CD14-positive monocyte (primary cell): ENCODE data around the gene CERK. TPM values are rescaled to one million over a fixed set of nuclear protein-coding genes. Genes with fewer than 3 reads are reported as not detected.

ENCODE experiments used
- DNase-seq, 3 donors: peaks; one replicate each; pipeline ENCODE4 v3.0.0-alpha.2; 2011 to 2022
- H2AFZ ChIP-seq: 2 replicates; pipeline ENCODE4 v1.6.0; 2012; ENCODE audit warnings: mild to moderate bottlenecking, low read depth, low read length, inconsistent platforms; ENCODE audit not compliant: insufficient read depth, poor library complexity, severe bottlenecking
- H3K27ac ChIP-seq, 2 donors: 1 replicate in 1 of 2; 2 replicates in 1 of 2; pipeline ENCODE4 v1.5.1; 2012 to 2013; ENCODE audit warnings: low read length in 2 of 2, control low read depth in 1 of 2, inconsistent platforms in 1 of 2, low read depth in 1 of 2, mild to moderate bottlenecking in 1 of 2
- H3K27me3 ChIP-seq, 2 donors: one replicate each; pipeline versions ENCODE4 v1.6.0 to v1.6.1; 2011 to 2013; ENCODE audit warnings: low read length in 2 of 2; ENCODE audit not compliant: control insufficient read depth in 2 of 2, insufficient read depth in 2 of 2
- H3K36me3 ChIP-seq, 2 donors: replicated peaks in 1 of 2; 1 replicate in 1 of 2; 2 replicates in 1 of 2; pipeline versions ENCODE4 v1.5.1 to v1.6.1; 2012 to 2013; ENCODE audit warnings: low read length in 2 of 2, control low read depth in 1 of 2, inconsistent platforms in 1 of 2, mild to moderate bottlenecking in 1 of 2; ENCODE audit not compliant: insufficient read depth in 2 of 2, control insufficient read depth in 1 of 2
- H3K4me1 ChIP-seq, 2 donors: 1 replicate in 1 of 2; 2 replicates in 1 of 2; pipeline versions ENCODE4 v1.5.1 to v1.6.1; 2012 to 2013; ENCODE audit warnings: low read length in 2 of 2, control low read depth in 1 of 2, inconsistent platforms in 1 of 2, mild to moderate bottlenecking in 1 of 2, moderate library complexity in 1 of 2; ENCODE audit not compliant: insufficient read depth in 2 of 2, control insufficient read depth in 1 of 2
- H3K4me2 ChIP-seq: replicated peaks from 2 replicates; pipeline ENCODE3; 2012; ENCODE audit warnings: low read length, moderate library complexity, mild to moderate bottlenecking; ENCODE audit not compliant: poor library complexity, severe bottlenecking; ENCODE audit errors: extremely low read depth
- H3K4me3 ChIP-seq, 3 experiments: fragments of 200-600 bp in 1 of 3; sonication (generic) in 1 of 3; replicated peaks in 1 of 3; 1 replicate in 2 of 3; 2 replicates in 1 of 3; pipeline ENCODE4 v1.5.1; 2011 to 2013; ENCODE audit warnings: low read length in 3 of 3, mild to moderate bottlenecking in 3 of 3, control low read depth in 2 of 3, low read depth in 2 of 3, inconsistent platforms in 1 of 3, moderate library complexity in 1 of 3
- H3K79me2 ChIP-seq: 2 replicates; pipeline ENCODE4 v1.6.0; 2012; ENCODE audit warnings: mild to moderate bottlenecking, control low read depth, inconsistent platforms, low read length, moderate library complexity; ENCODE audit not compliant: insufficient read depth
- H3K9ac ChIP-seq: 2 replicates; pipeline ENCODE4 v1.6.0; 2017; ENCODE audit warnings: low read length, mild to moderate bottlenecking; ENCODE audit not compliant: insufficient read depth, poor library complexity, severe bottlenecking
- H3K9me3 ChIP-seq, 2 donors: replicated peaks in 1 of 2; 1 replicate in 1 of 2; 2 replicates in 1 of 2; pipeline versions ENCODE4 v1.5.1 to v1.6.1; 2012 to 2013; ENCODE audit warnings: low read length in 2 of 2, control low read depth in 1 of 2; ENCODE audit not compliant: control insufficient read depth in 1 of 2, insufficient read depth in 1 of 2
- H4K20me1 ChIP-seq: 2 replicates; pipeline ENCODE4 v1.6.0; 2012; ENCODE audit warnings: mild to moderate bottlenecking, low read length, control low read depth, moderate library complexity; ENCODE audit not compliant: insufficient read depth
- H3K27ac Mint-ChIP-seq, 7 donors: one replicate each; pipeline ENCODE4 v1.8.0; 2020; ENCODE audit warnings: mild to moderate bottlenecking in 7 of 7, mixed read lengths in 7 of 7, moderate library complexity in 6 of 7, inconsistent platforms in 2 of 7
- H3K27me3 Mint-ChIP-seq, 3 donors: one replicate each; pipeline ENCODE4 v1.8.0; 2021 to 2022; ENCODE audit warnings: low read depth in 3 of 3, mild to moderate bottlenecking in 3 of 3, mixed read lengths in 3 of 3, moderate library complexity in 3 of 3, inconsistent platforms in 1 of 3
- H3K36me3 Mint-ChIP-seq, 2 donors: one replicate each; pipeline ENCODE4 v1.8.0; 2020; ENCODE audit warnings: mixed read lengths in 2 of 2, inconsistent platforms in 1 of 2, mild to moderate bottlenecking in 1 of 2
- H3K4me1 Mint-ChIP-seq: one replicate; pipeline ENCODE4 v1.8.0; 2020; ENCODE audit warnings: mild to moderate bottlenecking, mixed read lengths
- H3K4me3 Mint-ChIP-seq, 2 donors: one replicate each; pipeline ENCODE4 v1.8.0; 2020; ENCODE audit warnings: mild to moderate bottlenecking in 2 of 2, mixed read lengths in 2 of 2, moderate library complexity in 1 of 2
- H3K9me3 Mint-ChIP-seq, 7 donors: one replicate each; pipeline ENCODE4 v1.8.0; 2020 to 2022; ENCODE audit warnings: mixed read lengths in 7 of 7, mild to moderate bottlenecking in 6 of 7, moderate library complexity in 6 of 7, inconsistent platforms in 2 of 7
- WGBS: methylation state at CpG from one replicate; pipeline ENCODE4 v1.1.5; 2013; ENCODE audit warnings: missing lambda C conversion rate; ENCODE audit not compliant: insufficient coverage; 5-methylcytosine and 5-hydroxymethylcytosine counted together
- intact Hi-C, 2 donors: fragments of 100-400 bp; cut with micrococcal nuclease; formaldehyde crosslinking; loops; one replicate each; pipeline versions ENCODE4 v1.15.0 to v1.15.1; 2023
- polyA plus RNA-seq, 3 donors: library from polyadenylated mRNA; depleted of rRNA in 1 of 3; unstranded in 2 of 3; stranded (reverse) in 1 of 3; fragments of 300-500 nt in 2 of 3; fragments of >200 nt in 1 of 3; fragmentation: Illumina TruSeq in 2 of 3; gene quantifications; 1 replicate in 2 of 3; 2 replicates in 1 of 3; pipeline ENCODE4 v1.2.3, GENCODE V29; 2012 to 2021
- TF ChIP-seq, protein P1 (sequence below): fragments of 200-600 bp; IDR thresholded peaks from one replicate; pipeline ENCODE4 v1.8.0; 2022; ENCODE audit warnings: antibody characterized with exemption, mild to moderate bottlenecking

The CERK gene
- polyA plus RNA-seq, 3 donors, result 22.4 to 40.2 (median 24.5) TPM

GRCh38 chr22:46770726-46771125 lies 32.7 kb upstream of the CERK start:
- H3K4me2 ChIP-seq, result peak overlapping the region; percentile 55
- H3K9me3 Mint-ChIP-seq, result peaks cover 0 to 2% (median 0%) of the 10 kb centered on the region in 7 donors
- intact Hi-C loops, result loop anchor here in 1 of 2 donors (5.0 kb wide), 1 partner anchor 33 kb away; the partner anchor contains the start of gene CERK
- peak overlapping the region; percentile 47 for H3K9ac ChIP-seq
- H3K27me3 ChIP-seq, result no peaks in the 10 kb centered on the region
- H3K79me2 ChIP-seq, result peaks cover 75% of the 10 kb centered on the region
- WGBS, result no CpG with 5 or more reads among the region's 9 CpGs
- H3K4me1 ChIP-seq, result peaks cover 62 to 64% of the 10 kb centered on the region in 2 donors
- peaks cover 3 to 9% of the 10 kb centered on the region in 2 donors for H3K36me3 ChIP-seq
- peaks cover 80% of the 10 kb centered on the region for H3K4me1 Mint-ChIP-seq
- peak overlapping the region; percentile 82 to 85 for H3K27ac ChIP-seq
- peak; percentile 57 to 84 (median 64) for DNase-seq
- H3K27me3 Mint-ChIP-seq, result peaks cover 0 to 1% (median 0%) of the 10 kb centered on the region in 3 donors
- H3K9me3 ChIP-seq, result no peaks in the 10 kb centered on the region
- H4K20me1 ChIP-seq, result peaks cover 5% of the 10 kb centered on the region
- H3K36me3 Mint-ChIP-seq, result peaks cover 28 to 63% of the 10 kb centered on the region in 2 donors
- peak overlapping the region; percentile 62 to 89 for H3K4me3 Mint-ChIP-seq
- peak overlapping the region; percentile 20 for H2AFZ ChIP-seq
- TF ChIP-seq, protein P1, sequence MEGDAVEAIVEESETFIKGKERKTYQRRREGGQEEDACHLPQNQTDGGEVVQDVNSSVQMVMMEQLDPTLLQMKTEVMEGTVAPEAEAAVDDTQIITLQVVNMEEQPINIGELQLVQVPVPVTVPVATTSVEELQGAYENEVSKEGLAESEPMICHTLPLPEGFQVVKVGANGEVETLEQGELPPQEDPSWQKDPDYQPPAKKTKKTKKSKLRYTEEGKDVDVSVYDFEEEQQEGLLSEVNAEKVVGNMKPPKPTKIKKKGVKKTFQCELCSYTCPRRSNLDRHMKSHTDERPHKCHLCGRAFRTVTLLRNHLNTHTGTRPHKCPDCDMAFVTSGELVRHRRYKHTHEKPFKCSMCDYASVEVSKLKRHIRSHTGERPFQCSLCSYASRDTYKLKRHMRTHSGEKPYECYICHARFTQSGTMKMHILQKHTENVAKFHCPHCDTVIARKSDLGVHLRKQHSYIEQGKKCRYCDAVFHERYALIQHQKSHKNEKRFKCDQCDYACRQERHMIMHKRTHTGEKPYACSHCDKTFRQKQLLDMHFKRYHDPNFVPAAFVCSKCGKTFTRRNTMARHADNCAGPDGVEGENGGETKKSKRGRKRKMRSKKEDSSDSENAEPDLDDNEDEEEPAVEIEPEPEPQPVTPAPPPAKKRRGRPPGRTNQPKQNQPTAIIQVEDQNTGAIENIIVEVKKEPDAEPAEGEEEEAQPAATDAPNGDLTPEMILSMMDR, result no peak
- peak overlapping the region in 1 of 3 experiments; percentile 55 for H3K4me3 ChIP-seq
- H3K27ac Mint-ChIP-seq, result peak overlapping the region; percentile 90 to 96 (median 95)

DNA sequence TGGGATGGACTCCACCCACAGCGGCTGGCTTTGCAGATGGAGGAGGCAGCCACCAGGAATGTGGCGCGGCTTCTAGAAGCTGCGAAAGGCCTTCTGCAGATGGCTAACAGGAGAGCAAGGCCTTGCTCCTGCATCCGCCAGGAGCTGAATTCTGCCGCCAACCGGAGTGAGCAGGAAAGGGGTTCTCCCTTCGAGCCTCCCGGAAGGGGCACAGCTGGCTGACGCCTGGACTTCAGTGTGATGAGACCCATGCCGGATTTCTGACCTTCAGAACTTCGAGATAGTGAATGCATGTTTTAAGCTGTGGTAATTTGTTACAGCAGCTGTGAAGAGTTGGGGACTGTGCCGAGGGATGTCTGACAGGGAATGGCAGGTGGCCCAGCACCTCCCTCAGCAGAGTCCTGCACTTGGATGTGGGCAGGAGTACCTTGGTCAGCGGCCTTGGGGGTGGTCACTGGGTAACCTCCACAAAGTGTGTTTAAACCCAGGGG lies 32.1 kb upstream of the CERK start:
- intact Hi-C loops, result loop anchor here in 1 of 2 donors (5.0 kb wide), 1 partner anchor 33 kb away; the partner anchor contains the start of gene CERK
- peaks cover 26 to 63% of the 10 kb centered on the region in 2 donors for H3K36me3 Mint-ChIP-seq
- H3K27me3 ChIP-seq, result no peaks in the 10 kb centered on the region
- peak overlapping the region; percentile 90 to 96 (median 95) for H3K27ac Mint-ChIP-seq
- H3K4me1 ChIP-seq, result peaks cover 57 to 58% of the 10 kb centered on the region in 2 donors
- H3K9ac ChIP-seq, result peak overlapping the region; percentile 47
- peaks cover 3 to 10% of the 10 kb centered on the region in 2 donors for H3K36me3 ChIP-seq
- H3K9me3 Mint-ChIP-seq, result peaks cover 0 to 2% (median 0%) of the 10 kb centered on the region in 7 donors
- H4K20me1 ChIP-seq, result peaks cover 5% of the 10 kb centered on the region
- TF ChIP-seq, protein P1, result no peak
- peak overlapping the region in 1 of 3 experiments; percentile 55 for H3K4me3 ChIP-seq
- H3K4me1 Mint-ChIP-seq, result peaks cover 77% of the 10 kb centered on the region
- peak overlapping the region in 1 of 2 donors; percentile 89 for H3K4me3 Mint-ChIP-seq
- H3K9me3 ChIP-seq, result no peaks in the 10 kb centered on the region
- DNase-seq, result no peak
- H3K27me3 Mint-ChIP-seq, result peaks cover 0 to 1% (median 0%) of the 10 kb centered on the region in 3 donors
- H3K79me2 ChIP-seq, result peaks cover 75% of the 10 kb centered on the region
- H3K4me2 ChIP-seq, result peak overlapping the region; percentile 55
- H3K27ac ChIP-seq, result peak overlapping the region; percentile 82 to 85
- 91% methylated on average over 12 of the region's 14 CpGs for WGBS
- H2AFZ ChIP-seq, result peak overlapping the region; percentile 20
